ENCODE data around the gene TTC13. TPM values are rescaled to one million over a fixed set of nuclear protein-coding genes. Genes with fewer than 3 reads are reported as not detected.

The TTC13 gene
- total RNA-seq, 1 experiment from 2014 or later = 22.6 TPM

Other genes starting within 250 kb of the TTC13 start
- not detected in 2 replicates for gene CAPN9, start 231.5 kb downstream of the TTC13 start, total RNA-seq (2014; rRNA removed; shearing (Covaris generic))
- gene C1orf198, start 110.3 kb downstream of the TTC13 start, total RNA-seq (2014; rRNA removed; shearing (Covaris generic)) = 19.9 and 20.3 TPM in 2 replicates
- 37.6 and 43.3 TPM in 2 replicates for gene ARV1, start 233 bp upstream of the TTC13 start, total RNA-seq (2014; rRNA removed; shearing (Covaris generic))
- gene FAM89A, start 61.4 kb upstream of the TTC13 start, total RNA-seq (2014; rRNA removed; shearing (Covaris generic)) = 6.9 and 10.6 TPM in 2 replicates
- gene TRIM67, start 183.2 kb upstream of the TTC13 start, total RNA-seq (2014; rRNA removed; shearing (Covaris generic)) = 0.17 TPM in 1 of 2 replicates, not detected in the other

Data from Daoy (cell line).